Progenitor cell of endocrine pancreas (in vitro differentiated cells): ENCODE results near the gene RERE. TPM values are rescaled to one million over a fixed set of nuclear protein-coding genes. Genes with fewer than 3 reads are reported as not detected.
A peak's percentile ranks its signal among the peaks of the same experiment; 100 is the strongest.

Experiments used
- DNase-seq: peaks from one replicate; pipeline ENCODE4 v3.0.0; 2021; ENCODE audit warnings: low spot score; ENCODE audit not compliant: unreplicated experiment
- H3K27ac Mint-ChIP-seq: 2 replicates; pipeline ENCODE4 v1.8.0; 2021; ENCODE audit warnings: mild to moderate bottlenecking, moderate library complexity, mixed read lengths
- H3K27me3 Mint-ChIP-seq: 2 replicates; pipeline ENCODE4 v1.8.0; 2021; ENCODE audit warnings: mixed read lengths
- H3K36me3 Mint-ChIP-seq: 2 replicates; pipeline ENCODE4 v1.8.0; 2022; ENCODE audit warnings: mixed read lengths; ENCODE audit not compliant: insufficient read depth
- H3K4me1 Mint-ChIP-seq: 2 replicates; pipeline ENCODE4 v1.8.0; 2021; ENCODE audit warnings: low read depth, mixed read lengths
- H3K4me3 Mint-ChIP-seq: 2 replicates; pipeline ENCODE4 v1.8.0; 2021; ENCODE audit warnings: low read depth, mild to moderate bottlenecking, moderate library complexity, mixed read lengths
- H3K9me3 Mint-ChIP-seq: 2 replicates; pipeline ENCODE4 v1.8.0; 2021; ENCODE audit warnings: low read depth, mixed read lengths
- CTCF ChIP-seq: fragments of 200-600 bp; sonication (generic); IDR thresholded peaks from one replicate; pipeline ENCODE4 v1.5.0; 2021; ENCODE audit warnings: antibody characterized with exemption, mild to moderate bottlenecking; ENCODE audit not compliant: unreplicated experiment
- long read RNA-seq: library from polyadenylated mRNA; unstranded; transcript quantifications from one replicate; pipeline ENCODE4 v2.0.0, GENCODE V29; 2020
- total RNA-seq: library from RNA; stranded (reverse); gene quantifications from 2 replicates; pipeline ENCODE4 v1.2.1, GENCODE V29; 2021

RERE gene
- 308 and 329 TPM in 2 replicates for total RNA-seq
- long read RNA-seq, partial matches to known transcripts: 11 of 75 reads
- long read RNA-seq, other reads (novel, unspliced or antisense): 64 of 75 reads

- H3K27me3 Mint-ChIP-seq: no peaks in the 10 kb centered on the region
- no peaks in the 10 kb centered on the region for H3K36me3 Mint-ChIP-seq
- DNase-seq: peak; percentile 94
- H3K9me3 Mint-ChIP-seq: no peaks in the 10 kb centered on the region
- peaks cover 52% of the 10 kb centered on the region for H3K4me1 Mint-ChIP-seq
- TF ChIP-seq CTCF: no peak
- H3K27ac Mint-ChIP-seq: peak within 1 kb of the TSS; percentile 98
- peak within 1 kb of the TSS; percentile 92 for H3K4me3 Mint-ChIP-seq
Observed at GRCh38 chr1:8817412-8818324, at the start of gene RERE. Gene RERE (minus strand): TSS chr1:8817640.

- Mint-ChIP-seq H3K36me3 (peaks cover 38% of the 10 kb centered on the region), H3K4me1 (peaks cover 5% of the 10 kb centered on the region), H3K27ac (no peak overlapping the region), H3K27me3 (no peaks in the 10 kb centered on the region), H3K4me3 (no peak overlapping the region), H3K9me3 (no peaks in the 10 kb centered on the region)
- TF ChIP-seq CTCF: no peak
- DNase-seq: no peak
Observed at GRCh38 chr1:8866792-8867415, 49.5 kb upstream of the RERE start.

GRCh38 chr1:8866173-8866791, 48.8 kb upstream of the RERE start:
- TF ChIP-seq CTCF: no peak
- H3K9me3 Mint-ChIP-seq: no peaks in the 10 kb centered on the region
- no peak for DNase-seq
- H3K36me3 Mint-ChIP-seq: peaks cover 33% of the 10 kb centered on the region
- H3K4me3 Mint-ChIP-seq: no peak overlapping the region
- H3K27me3 Mint-ChIP-seq: no peaks in the 10 kb centered on the region
- H3K27ac Mint-ChIP-seq: no peak overlapping the region
- H3K4me1 Mint-ChIP-seq: peaks cover 5% of the 10 kb centered on the region

GRCh38 chr1:8864713-8865344, 47.4 kb upstream of the RERE start:
- TF ChIP-seq CTCF: no peak
- Mint-ChIP-seq H3K4me3 (no peak overlapping the region), H3K36me3 (peaks cover 30% of the 10 kb centered on the region), H3K4me1 (peaks cover 3% of the 10 kb centered on the region), H3K27me3 (no peaks in the 10 kb centered on the region), H3K27ac (no peak overlapping the region), H3K9me3 (no peaks in the 10 kb centered on the region)
- DNase-seq: no peak

GRCh38 chr1:8863794-8864233, 46.4 kb upstream of the RERE start:
- Mint-ChIP-seq H3K27me3 (no peaks in the 10 kb centered on the region), H3K36me3 (peaks cover 26% of the 10 kb centered on the region), H3K27ac (no peak overlapping the region), H3K4me1 (peaks cover 5% of the 10 kb centered on the region), H3K4me3 (no peak overlapping the region), H3K9me3 (no peaks in the 10 kb centered on the region)
- no peak for DNase-seq
- no peak for TF ChIP-seq CTCF
